ENCODE results near the gene MFNG. TPM values are rescaled to one million over a fixed set of nuclear protein-coding genes. Genes with fewer than 3 reads are reported as not detected.

The MFNG gene
- total RNA-seq, 3 donors from 2014 or later: 9.4 to 20.6 (median 17.8) TPM

GRCh38 chr22:37520776-37521191 is 34.6 kb upstream of the MFNG start:
- Histone ChIP-seq H3K9me3 (no peaks in the 10 kb centered on the region), H3K36me3 (no peaks in the 10 kb centered on the region), H3K27me3 (no peaks in the 10 kb centered on the region), H3K27ac (no peak overlapping the region), H3K4me3 (no peak overlapping the region), H3K4me1 (no peaks in the 10 kb centered on the region)
- no peak for DNase-seq (ENCODE audit: low spot score in 2 of 2)
- intact Hi-C loops (cut with DNase I; ENCODE audit: low total_unique reads): no loop called here
- TF ChIP-seq POLR2AphosphoS5 (IDR thresholded peaks at IDR 0.05) (no peak), CTCF (IDR thresholded peaks at IDR 0.05) (no peak), POLR2A (IDR thresholded peaks at IDR 0.05) (no peak)

- DNase-seq (ENCODE audit: low spot score in 2 of 2): no peak
- intact Hi-C loops (cut with DNase I; ENCODE audit: low total_unique reads): no loop called here
- Histone ChIP-seq H3K27me3 (no peaks in the 10 kb centered on the region), H3K36me3 (no peaks in the 10 kb centered on the region), H3K9me3 (no peaks in the 10 kb centered on the region), H3K4me3 (peak within 1 kb of the TSS; percentile 46 to 99 (median 81)), H3K27ac (peak within 1 kb of the TSS; percentile 83 to 86), H3K4me1 (no peaks in the 10 kb centered on the region)
- TF ChIP-seq CTCF (IDR thresholded peaks at IDR 0.05): no peak
- no peak for TF ChIP-seq POLR2A (IDR thresholded peaks at IDR 0.05)
- no peak for TF ChIP-seq POLR2AphosphoS5 (IDR thresholded peaks at IDR 0.05)
Observed at GRCh38 chr22:37519268-37520195, 33.3 kb upstream of the MFNG start, which contains the start of gene CARD10. TSS of gene CARD10 (minus strand) at chr22:37519415. CDS start at chr22:37519200, 215 bp downstream.

GRCh38 chr22:37518509-37519267 is 32.5 kb upstream of the MFNG start:
- no peak for DNase-seq (ENCODE audit: low spot score in 2 of 2)
- TF ChIP-seq POLR2A (IDR thresholded peaks at IDR 0.05) (no peak), POLR2AphosphoS5 (IDR thresholded peaks at IDR 0.05) (no peak), CTCF (IDR thresholded peaks at IDR 0.05) (no peak)
- peak overlapping the region; percentile 83 to 86 for H3K27ac ChIP-seq
- H3K36me3 ChIP-seq: no peaks in the 10 kb centered on the region
- intact Hi-C loops (cut with DNase I; ENCODE audit: low total_unique reads): no loop called here
- H3K4me1 ChIP-seq: no peaks in the 10 kb centered on the region
- H3K4me3 ChIP-seq: peak overlapping the region; percentile 46 to 99 (median 81)
- H3K27me3 ChIP-seq: no peaks in the 10 kb centered on the region
- H3K9me3 ChIP-seq: no peaks in the 10 kb centered on the region

GRCh38 chr22:37517826-37518450 is 31.8 kb upstream of the MFNG start:
- peak overlapping the region; percentile 83 to 86 for H3K27ac ChIP-seq
- no peak for TF ChIP-seq POLR2A (IDR thresholded peaks at IDR 0.05)
- no peak for TF ChIP-seq CTCF (IDR thresholded peaks at IDR 0.05)
- no peak for TF ChIP-seq POLR2AphosphoS5 (IDR thresholded peaks at IDR 0.05)

More at GRCh38 chr22:37517826-37518450, 31.8 kb upstream of the MFNG start:
- intact Hi-C loops (cut with DNase I; ENCODE audit: low total_unique reads): no loop called here
- no peaks in the 10 kb centered on the region for H3K9me3 ChIP-seq
- H3K27me3 ChIP-seq: no peaks in the 10 kb centered on the region
- H3K36me3 ChIP-seq: no peaks in the 10 kb centered on the region
- peak in 1 of 2 donors; percentile 79 for DNase-seq (ENCODE audit: low spot score in 2 of 2)
- no peaks in the 10 kb centered on the region for H3K4me1 ChIP-seq
- H3K4me3 ChIP-seq: peak overlapping the region; percentile 46 to 99 (median 81)
